NT2/D1 (cell line): ENCODE measurements around the gene MSTN.

Experiments
- DNase-seq: peaks from one replicate; pipeline ENCODE4 v3.0.0-alpha.2; 2011; ENCODE audit warnings: low read depth, low spot score
- H3K27me3 ChIP-seq: 2 replicates; pipeline ENCODE4 v1.6.0; 2011; ENCODE audit warnings: mild to moderate bottlenecking; ENCODE audit not compliant: insufficient read length, insufficient read depth
- H3K36me3 ChIP-seq: 2 replicates; pipeline ENCODE4 v1.6.1; 2011; ENCODE audit warnings: mild to moderate bottlenecking, low read length, mixed read lengths; ENCODE audit not compliant: insufficient read depth, insufficient read length
- H3K4me1 ChIP-seq: 2 replicates; pipeline ENCODE4 v1.5.1; 2011; ENCODE audit not compliant: insufficient read depth, insufficient read length
- H3K4me3 ChIP-seq: 2 replicates; pipeline ENCODE4 v1.5.1; 2011; ENCODE audit warnings: low read depth; ENCODE audit not compliant: insufficient read length
- H3K9ac ChIP-seq: 2 replicates; pipeline ENCODE4 v1.6.0; 2011; ENCODE audit warnings: low read depth; ENCODE audit not compliant: insufficient read length
- H3K9me3 ChIP-seq: 2 replicates; pipeline ENCODE4 v1.5.1; 2011; ENCODE audit warnings: mild to moderate bottlenecking, low read length; ENCODE audit not compliant: insufficient read depth
- SUZ12 ChIP-seq: IDR thresholded peaks from 2 replicates; pipeline ENCODE4 v1.6.1; 2011; ENCODE audit not compliant: insufficient read length, insufficient read depth; ENCODE audit errors: extremely low read depth
- YY1 ChIP-seq: IDR thresholded peaks from 2 replicates; pipeline ENCODE4 v1.6.1; 2011; ENCODE audit not compliant: insufficient read length, insufficient read depth
- ZNF274 ChIP-seq: IDR thresholded peaks from 2 replicates; pipeline ENCODE4 v1.6.1; 2011; ENCODE audit warnings: mild to moderate bottlenecking, low read depth, low read length

MSTN gene

DNA sequence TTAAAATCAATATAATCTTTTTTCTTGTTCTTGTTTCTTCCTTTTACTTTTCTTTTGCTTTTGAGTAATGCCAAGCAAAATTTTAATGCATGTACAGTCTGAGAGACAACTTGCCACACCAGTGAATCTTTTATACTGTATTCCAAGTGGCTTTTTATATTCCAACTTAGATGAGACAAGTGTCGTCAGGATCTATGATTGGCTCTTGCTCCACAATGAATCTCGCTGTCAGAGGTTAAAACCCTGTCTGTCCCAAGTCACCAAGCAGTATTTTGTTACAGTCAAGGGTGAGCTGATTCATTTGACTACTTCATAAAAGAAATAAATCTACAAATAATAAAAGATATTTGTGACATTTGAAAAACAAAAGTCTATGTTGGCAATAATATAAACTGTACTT lies at the start of gene MSTN:
Gene MSTN (minus strand): TSS at position 129 of the 400 bp plus-strand sequence. CDS start 133 bp downstream, outside the sequence.
- H3K27me3 ChIP-seq, result no peaks in the 10 kb centered on the region
- no peak for DNase-seq
- H3K9me3 ChIP-seq, result no peaks in the 10 kb centered on the region
- no peak within 1 kb of the TSS for H3K4me3 ChIP-seq
- no peaks in the 10 kb centered on the region for H3K36me3 ChIP-seq
- H3K9ac ChIP-seq, result no peak within 1 kb of the TSS
- H3K4me1 ChIP-seq, result no peaks in the 10 kb centered on the region
- TF ChIP-seq SUZ12 (no peak), YY1 (no peak), ZNF274 (no peak)

DNA sequence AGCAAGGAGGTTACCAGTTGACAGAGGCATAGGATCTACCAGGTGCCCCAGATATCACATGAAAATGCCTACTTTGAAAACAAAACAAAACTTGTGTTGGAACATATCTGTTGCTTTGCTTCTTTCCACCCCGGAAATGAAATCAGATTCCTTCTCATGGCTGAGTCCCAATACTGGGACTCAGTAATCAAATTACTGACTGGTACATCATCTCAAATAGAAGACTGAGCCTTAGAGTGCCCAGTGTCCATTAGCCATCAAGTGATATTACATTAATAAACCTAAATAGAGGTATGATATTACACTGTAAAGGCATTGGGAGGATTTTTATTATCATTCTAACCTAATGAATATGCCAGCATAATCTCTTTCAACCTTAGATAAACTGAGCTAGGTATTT lies 48.6 kb upstream of the MSTN start:
- no peak overlapping the region for H3K4me3 ChIP-seq
- no peak for TF ChIP-seq YY1
- TF ChIP-seq SUZ12, result no peak
- no peak for TF ChIP-seq ZNF274

DNA sequence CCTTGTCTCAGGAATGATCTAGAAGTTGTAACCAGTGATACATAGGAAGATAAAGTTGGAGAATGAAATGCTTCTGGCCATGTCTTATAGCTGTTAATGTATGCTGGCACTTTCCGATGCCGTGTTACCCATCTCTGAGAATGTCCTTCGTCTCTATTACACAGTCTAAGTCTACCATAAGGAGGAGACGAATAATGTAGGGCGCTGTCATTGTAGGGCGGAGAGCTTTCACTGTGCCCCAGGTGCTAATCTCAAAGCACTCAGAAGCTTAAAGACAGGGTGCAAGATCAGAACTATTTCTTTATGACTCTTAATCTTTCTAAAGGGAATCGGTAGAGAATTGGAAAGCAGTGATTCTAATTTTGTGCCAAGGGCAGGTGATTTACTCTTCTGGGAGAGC lies 48.2 kb upstream of the MSTN start:
- no peak for DNase-seq
- Histone ChIP-seq H3K4me1 (no peaks in the 10 kb centered on the region), H3K27me3 (no peaks in the 10 kb centered on the region), H3K9me3 (no peaks in the 10 kb centered on the region), H3K36me3 (no peaks in the 10 kb centered on the region), H3K9ac (no peak overlapping the region), H3K4me3 (no peak overlapping the region)
- TF ChIP-seq SUZ12 (no peak), YY1 (no peak), ZNF274 (no peak)

More for the DNA sequence above, 48.6 kb upstream of the MSTN start:
- Histone ChIP-seq H3K9me3 (no peaks in the 10 kb centered on the region), H3K9ac (no peak overlapping the region), H3K27me3 (no peaks in the 10 kb centered on the region), H3K4me1 (no peaks in the 10 kb centered on the region), H3K36me3 (no peaks in the 10 kb centered on the region)
- DNase-seq, result no peak

DNA sequence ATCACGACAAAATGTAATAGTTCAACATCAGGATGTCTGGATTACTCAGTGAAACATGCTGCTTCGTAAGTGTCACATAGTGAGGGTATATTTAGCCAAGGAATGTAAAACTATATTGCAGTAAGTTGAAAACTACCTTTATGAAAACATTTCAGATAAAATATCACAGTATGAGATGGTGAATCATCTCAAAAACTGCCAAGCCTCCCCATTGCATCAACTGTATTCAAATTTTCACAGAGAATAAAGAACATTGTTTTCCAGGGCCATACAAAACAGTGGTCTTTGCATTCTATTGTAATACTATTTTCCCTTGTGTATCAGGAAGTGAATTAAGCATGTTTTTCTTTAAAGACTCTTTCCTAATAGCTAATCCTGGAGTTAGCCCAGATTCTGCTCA lies 47.6 kb upstream of the MSTN start:
- no peak for DNase-seq
- H3K9ac ChIP-seq, result no peak overlapping the region
- H3K4me1 ChIP-seq, result no peaks in the 10 kb centered on the region
- H3K27me3 ChIP-seq, result no peaks in the 10 kb centered on the region
- no peaks in the 10 kb centered on the region for H3K9me3 ChIP-seq
- H3K36me3 ChIP-seq, result no peaks in the 10 kb centered on the region
- no peak for TF ChIP-seq SUZ12
- no peak for TF ChIP-seq YY1
- no peak for TF ChIP-seq ZNF274
- no peak overlapping the region for H3K4me3 ChIP-seq

DNA sequence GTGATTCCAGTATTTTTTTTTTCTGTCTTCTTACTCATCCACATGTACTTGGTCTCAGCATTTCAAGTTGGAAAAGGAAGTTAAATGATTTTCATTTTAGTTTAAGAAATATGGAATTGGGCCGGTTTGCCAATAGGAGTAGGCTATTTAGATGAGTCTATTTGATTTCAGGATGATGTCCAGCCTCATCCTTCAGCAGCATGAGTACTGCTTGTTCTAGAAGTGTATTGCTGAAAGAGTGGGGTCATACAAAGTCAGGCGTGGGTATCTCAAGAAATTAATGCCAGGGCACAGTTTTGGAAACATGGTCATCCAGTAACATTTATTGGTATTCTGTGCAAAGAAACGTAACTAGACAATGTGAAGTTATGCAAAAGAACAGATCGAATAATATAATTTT lies 44.9 kb upstream of the MSTN start:
- H3K9me3 ChIP-seq, result no peaks in the 10 kb centered on the region
- H3K36me3 ChIP-seq, result no peaks in the 10 kb centered on the region
- DNase-seq, result no peak
- H3K9ac ChIP-seq, result no peak overlapping the region
- no peaks in the 10 kb centered on the region for H3K4me1 ChIP-seq
- TF ChIP-seq ZNF274, result no peak
- no peak for TF ChIP-seq SUZ12
- TF ChIP-seq YY1, result no peak
- no peaks in the 10 kb centered on the region for H3K27me3 ChIP-seq
- no peak overlapping the region for H3K4me3 ChIP-seq

DNA sequence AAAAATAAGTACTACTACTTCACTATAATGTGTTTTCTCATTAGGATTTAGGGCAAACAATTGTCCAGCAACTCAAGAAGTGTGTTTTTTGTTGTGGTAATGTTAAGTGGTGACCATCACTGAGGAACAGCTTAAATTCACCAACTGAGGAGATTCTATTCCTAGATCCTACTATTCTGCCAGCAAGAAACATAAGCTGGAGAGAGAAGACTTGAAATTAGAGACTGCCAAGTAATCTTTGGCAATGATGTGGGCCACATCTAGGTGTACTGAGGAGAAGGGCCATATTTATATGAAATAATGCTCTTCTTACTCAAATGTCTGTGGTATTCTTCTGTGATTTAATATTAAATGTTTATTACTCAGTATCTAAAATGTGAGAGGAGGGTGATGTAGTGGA lies 44.3 kb upstream of the MSTN start:
- DNase-seq, result no peak
- no peaks in the 10 kb centered on the region for H3K27me3 ChIP-seq
- no peak overlapping the region for H3K9ac ChIP-seq
- H3K4me1 ChIP-seq, result no peaks in the 10 kb centered on the region
- TF ChIP-seq YY1 (no peak), SUZ12 (no peak), ZNF274 (no peak)
- H3K9me3 ChIP-seq, result no peaks in the 10 kb centered on the region
- H3K36me3 ChIP-seq, result no peaks in the 10 kb centered on the region
- H3K4me3 ChIP-seq, result no peak overlapping the region

DNA sequence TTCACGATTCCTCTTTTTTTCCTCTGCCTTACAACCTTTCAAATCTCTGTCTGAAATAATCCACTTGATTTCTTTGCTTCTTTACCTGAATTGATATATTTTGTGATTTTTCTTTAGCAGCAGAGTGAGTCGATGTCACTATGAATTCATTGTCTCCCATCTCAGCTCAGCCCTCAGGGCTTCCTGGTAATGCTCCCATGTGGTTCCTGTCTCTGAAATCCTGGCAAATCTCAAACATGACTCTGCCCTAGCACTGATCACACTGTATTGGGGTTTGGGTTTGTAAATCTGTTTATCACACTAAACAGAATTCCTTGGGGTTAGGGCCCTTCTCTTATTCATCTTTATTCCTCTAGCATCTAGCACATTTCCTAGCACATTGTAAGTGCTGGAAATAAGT lies 43.0 kb upstream of the MSTN start:
- no peak for DNase-seq
- H3K9ac ChIP-seq, result no peak overlapping the region
- H3K4me1 ChIP-seq, result no peaks in the 10 kb centered on the region

DNA sequence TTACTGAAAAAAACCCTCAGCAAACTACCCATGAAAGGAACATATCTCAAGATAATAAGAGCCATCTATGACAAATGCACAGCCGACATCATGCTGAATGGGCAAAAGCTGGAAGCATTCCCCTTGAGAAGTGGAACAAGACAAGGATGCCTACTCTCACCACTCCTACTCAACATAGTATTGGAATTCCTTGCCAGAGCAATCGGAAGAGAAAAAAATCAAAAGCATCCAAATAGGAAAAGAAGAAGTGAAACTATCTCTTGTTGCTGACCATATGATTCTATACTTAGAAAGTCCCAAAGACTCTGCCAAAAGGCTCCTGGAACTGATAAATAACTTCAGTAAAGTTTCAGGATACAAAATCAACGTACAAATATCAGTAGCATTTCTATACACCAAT lies 40.6 kb upstream of the MSTN start:
- Histone ChIP-seq H3K27me3 (no peaks in the 10 kb centered on the region), H3K4me1 (no peaks in the 10 kb centered on the region), H3K36me3 (no peaks in the 10 kb centered on the region), H3K9me3 (no peaks in the 10 kb centered on the region), H3K9ac (no peak overlapping the region), H3K4me3 (no peak overlapping the region)
- no peak for DNase-seq
- TF ChIP-seq SUZ12 (no peak), ZNF274 (no peak), YY1 (no peak)

More for the DNA sequence above, 43.0 kb upstream of the MSTN start:
- Histone ChIP-seq H3K27me3 (no peaks in the 10 kb centered on the region), H3K9me3 (no peaks in the 10 kb centered on the region), H3K4me3 (no peak overlapping the region), H3K36me3 (no peaks in the 10 kb centered on the region)
- no peak for TF ChIP-seq ZNF274
- TF ChIP-seq YY1, result no peak
- TF ChIP-seq SUZ12, result no peak
